Spleen (tissue), 7 donors: ENCODE data around the gene OR51V1.
"Not testable (repeated sequence)": the region's sequence is repeated elsewhere in the genome, so short reads cannot be mapped to it uniquely, and the experiment has no call there.

ENCODE experiments used
- CTCF ChIP-seq, 11 experiments: fragments of 200-600 bp in 7 of 11; fragments of 450-650 bp in 4 of 11; sonication (generic) in 4 of 11; IDR thresholded peaks in 8 of 11; conservative IDR thresholded peaks in 3 of 11; 1 replicate in 7 of 11; 2 replicates in 4 of 11; pipeline versions ENCODE4 v1.4.0 to v1.8.0; 2016 to 2021; ENCODE audit warnings: antibody characterized with exemption in 11 of 11, inconsistent platforms in 4 of 11, mild to moderate bottlenecking in 1 of 11
- POLR2A ChIP-seq, 3 donors: fragments of 450-650 bp; IDR thresholded peaks; one replicate each; pipeline ENCODE4 v1.5.1; 2017; ENCODE audit warnings: antibody characterized with exemption in 3 of 3, mild to moderate bottlenecking in 1 of 3
- POLR2AphosphoS5 ChIP-seq, 3 donors: sonication (generic); formaldehyde crosslinking; IDR thresholded peaks; one replicate each; pipeline ENCODE4 v1.5.1; 2017; ENCODE audit warnings: antibody characterized with exemption in 3 of 3
- donor health status: DM: no; HTN: no; CAD: no; lungs with moderate emphysema.
- donor health status: DM: no; HTN: no; CAD: no.
- donor health status: DM: no; HTN: no; CAD: no.

GRCh38 chr11:5248498-5248897 lies 48.0 kb upstream of the OR51V1 start:
- not testable (repeated sequence) for TF ChIP-seq CTCF (IDR thresholded peaks at IDR 0.05 in 8 of 11, conservative IDR thresholded peaks at IDR 0.05 in 3 of 11); POLR2AphosphoS5 (IDR thresholded peaks at IDR 0.05); POLR2A (IDR thresholded peaks at IDR 0.05)
